ENCODE data around the gene INTS6L. TPM values are rescaled to one million over a fixed set of nuclear protein-coding genes. Genes with fewer than 3 reads are reported as not detected.

INTS6L gene
- total and polyA plus RNA-seq, 2 of the 8 experiments (the other 6 are each of a cell fraction or from before 2014, with no cell fraction given) = 4.1 to 5.2 TPM

GRCh38 chrX:135541351-135541750 is 20.9 kb downstream of the INTS6L start (continued):
- no peak for TF ChIP-seq TCF12 (IDR thresholded peaks at IDR 0.05; ENCODE audit: low read depth, low read length)
